OCI-LY7 (cell line): ENCODE measurements around the gene EFHD2. TPM values are rescaled to one million over a fixed set of nuclear protein-coding genes. Genes with fewer than 3 reads are reported as not detected.
"Not testable (repeated sequence)": the region's sequence is repeated elsewhere in the genome, so short reads cannot be mapped to it uniquely, and the experiment has no call there.

Source experiments
- BruUV-seq: library from RNA; stranded (reverse); fragments of 400-500 nt; replicated peaks from 2 replicates; lab custom pipeline; 2021; lab: Mats Ljungman, UMichigan
- CTCF ChIA-PET: fragments of 300-600 bp; sonication (Branson Sonifier 250); formaldehyde crosslinking; loops from one replicate; lab custom pipeline; 2022; ENCODE audit warnings: antibody characterized with exemption; ENCODE audit not compliant: unreplicated experiment; lab: Charles Lee
- POLR2A ChIA-PET: fragments of 300-600 bp; sonication (Branson Sonifier 250); formaldehyde crosslinking; loops from one replicate; lab custom pipeline; 2022; ENCODE audit warnings: antibody characterized with exemption; lab: Charles Lee
- DNase-seq: peaks from one replicate; pipeline ENCODE4 v3.0.0-alpha.2; 2015; ENCODE audit warnings: low spot score
- H2AFZ ChIP-seq: fragments of 200-600 bp; sonication (generic), shearing (Covaris generic); 2 replicates; pipeline ENCODE4 v1.6.1; 2014; ENCODE audit warnings: mild to moderate bottlenecking, antibody characterized with exemption, low read length, moderate library complexity
- H3K27ac ChIP-seq: fragments of 200-600 bp; sonication (generic); 2 replicates; pipeline ENCODE4 v1.5.1; 2014; ENCODE audit warnings: mixed run types, low read depth, mild to moderate bottlenecking, moderate library complexity, low read length, inconsistent platforms; ENCODE audit not compliant: poor library complexity, severe bottlenecking
- H3K36me3 ChIP-seq: fragments of 200-600 bp; sonication (generic); 2 replicates; pipeline ENCODE4 v1.6.1; 2014; ENCODE audit warnings: mild to moderate bottlenecking, antibody characterized with exemption, low read length, moderate library complexity, mixed read lengths; ENCODE audit not compliant: insufficient read depth
- H3K4me1 ChIP-seq: fragments of 200-600 bp; sonication (generic); 2 replicates; pipeline ENCODE4 v1.5.1; 2014; ENCODE audit warnings: mild to moderate bottlenecking, low read length; ENCODE audit not compliant: insufficient read depth, poor library complexity, severe bottlenecking
- H3K4me2 ChIP-seq: fragments of 200-600 bp; sonication (generic); 2 replicates; pipeline ENCODE4 v1.6.1; 2014; ENCODE audit warnings: mild to moderate bottlenecking, low read length
- H3K4me3 ChIP-seq: fragments of 200-600 bp; sonication (generic); 2 replicates; pipeline ENCODE4 v1.5.1; 2014; ENCODE audit warnings: mild to moderate bottlenecking, low read depth, low read length; ENCODE audit not compliant: poor library complexity, severe bottlenecking
- H3K79me2 ChIP-seq: fragments of 200-600 bp; sonication (generic); 2 replicates; pipeline ENCODE4 v1.6.1; 2016; ENCODE audit warnings: low read depth, mild to moderate bottlenecking, low read length, moderate library complexity, mixed read lengths; ENCODE audit not compliant: insufficient read depth
- H3K9me2 ChIP-seq: fragments of 200-600 bp; sonication (generic); 2 replicates; pipeline ENCODE4 v1.6.1; 2016; ENCODE audit warnings: mild to moderate bottlenecking, low read length, mixed read lengths; ENCODE audit not compliant: insufficient read depth
- H3K9me3 ChIP-seq: fragments of 200-600 bp; sonication (generic); 2 replicates; pipeline ENCODE4 v1.6.1; 2014; ENCODE audit warnings: mild to moderate bottlenecking, mixed run types, low read length, mixed read lengths
- H4K20me1 ChIP-seq: fragments of 200-600 bp; sonication (generic); 2 replicates; pipeline ENCODE4 v1.6.1; 2014; ENCODE audit warnings: mild to moderate bottlenecking, antibody characterized with exemption, low read length, moderate library complexity, mixed read lengths; ENCODE audit not compliant: insufficient read depth
- EZH2phosphoT487 ChIP-seq: fragments of 200-600 bp; sonication (generic); IDR thresholded peaks from 2 replicates; pipeline ENCODE4 v1.6.1; 2018; ENCODE audit warnings: low read depth, borderline replicate concordance, mild to moderate bottlenecking, mixed run types, antibody characterized with exemption, low read length, moderate library complexity, mixed read lengths
- intact Hi-C: fragments of 100-400 bp; cut with micrococcal nuclease; formaldehyde crosslinking; loops from one replicate; pipeline ENCODE4 v1.10.0; 2022; ENCODE audit not compliant: unreplicated experiment
- total RNA-seq, 2 experiments: library from RNA; depleted of rRNA in 1 of 2; stranded (reverse); fragments of >200 nt in 1 of 2; shearing (Covaris generic) in 1 of 2; gene quantifications; 2 replicates each; pipeline ENCODE4 v1.2.3, GENCODE V29; 2014 to 2022
- TF ChIP-seq, protein P1 (sequence below): fragments of 200-600 bp; sonication (generic); conservative IDR thresholded peaks from 2 replicates; pipeline ENCODE4 v1.5.1; 2014; ENCODE audit warnings: mild to moderate bottlenecking, antibody characterized with exemption, low read length, moderate library complexity, mixed read lengths

EFHD2 gene
- total RNA-seq, 2 experiments from 2014 or later, result 27.3 to 42.0 TPM

DNA sequence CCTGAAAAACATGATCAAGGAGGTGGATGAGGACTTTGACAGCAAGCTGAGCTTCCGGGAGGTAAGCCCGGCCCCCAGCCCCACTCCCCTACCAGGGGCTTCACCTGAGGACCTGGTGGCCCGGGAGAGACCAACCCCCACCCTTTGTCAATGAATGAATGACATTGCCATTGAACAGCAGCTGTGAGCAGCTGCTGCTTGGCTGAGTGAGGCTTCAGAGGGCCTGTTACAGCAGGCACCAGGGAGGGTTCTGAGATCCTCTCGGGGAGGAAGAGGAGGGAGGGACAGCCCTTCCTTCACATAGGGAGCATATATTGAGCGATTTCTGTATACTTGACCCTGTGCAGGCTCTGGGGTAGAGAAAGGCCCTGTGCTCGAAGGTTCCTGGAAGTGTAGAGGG is 16.3 kb downstream of the EFHD2 start:
- H4K20me1 ChIP-seq, result no peaks in the 10 kb centered on the region
- no peaks in the 10 kb centered on the region for H3K9me2 ChIP-seq
- no peaks in the 10 kb centered on the region for H3K4me1 ChIP-seq
- H3K27ac ChIP-seq, result no peak overlapping the region
- no peak for DNase-seq
- CTCF ChIA-PET, result no interaction called here
- H3K36me3 ChIP-seq, result peaks cover 11% of the 10 kb centered on the region
- H3K4me3 ChIP-seq, result no peak overlapping the region
- POLR2A ChIA-PET, result no interaction called here
- no peaks in the 10 kb centered on the region for H3K9me3 ChIP-seq
- H3K4me2 ChIP-seq, result no peak overlapping the region
- no peaks in the 10 kb centered on the region for H3K79me2 ChIP-seq
- no TSS peak for BruUV-seq
- H2AFZ ChIP-seq, result no peak overlapping the region
- intact Hi-C loops, result no loop called here
- no peak for TF ChIP-seq EZH2phosphoT487
- TF ChIP-seq, protein P1, sequence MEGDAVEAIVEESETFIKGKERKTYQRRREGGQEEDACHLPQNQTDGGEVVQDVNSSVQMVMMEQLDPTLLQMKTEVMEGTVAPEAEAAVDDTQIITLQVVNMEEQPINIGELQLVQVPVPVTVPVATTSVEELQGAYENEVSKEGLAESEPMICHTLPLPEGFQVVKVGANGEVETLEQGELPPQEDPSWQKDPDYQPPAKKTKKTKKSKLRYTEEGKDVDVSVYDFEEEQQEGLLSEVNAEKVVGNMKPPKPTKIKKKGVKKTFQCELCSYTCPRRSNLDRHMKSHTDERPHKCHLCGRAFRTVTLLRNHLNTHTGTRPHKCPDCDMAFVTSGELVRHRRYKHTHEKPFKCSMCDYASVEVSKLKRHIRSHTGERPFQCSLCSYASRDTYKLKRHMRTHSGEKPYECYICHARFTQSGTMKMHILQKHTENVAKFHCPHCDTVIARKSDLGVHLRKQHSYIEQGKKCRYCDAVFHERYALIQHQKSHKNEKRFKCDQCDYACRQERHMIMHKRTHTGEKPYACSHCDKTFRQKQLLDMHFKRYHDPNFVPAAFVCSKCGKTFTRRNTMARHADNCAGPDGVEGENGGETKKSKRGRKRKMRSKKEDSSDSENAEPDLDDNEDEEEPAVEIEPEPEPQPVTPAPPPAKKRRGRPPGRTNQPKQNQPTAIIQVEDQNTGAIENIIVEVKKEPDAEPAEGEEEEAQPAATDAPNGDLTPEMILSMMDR, result no peak

DNA sequence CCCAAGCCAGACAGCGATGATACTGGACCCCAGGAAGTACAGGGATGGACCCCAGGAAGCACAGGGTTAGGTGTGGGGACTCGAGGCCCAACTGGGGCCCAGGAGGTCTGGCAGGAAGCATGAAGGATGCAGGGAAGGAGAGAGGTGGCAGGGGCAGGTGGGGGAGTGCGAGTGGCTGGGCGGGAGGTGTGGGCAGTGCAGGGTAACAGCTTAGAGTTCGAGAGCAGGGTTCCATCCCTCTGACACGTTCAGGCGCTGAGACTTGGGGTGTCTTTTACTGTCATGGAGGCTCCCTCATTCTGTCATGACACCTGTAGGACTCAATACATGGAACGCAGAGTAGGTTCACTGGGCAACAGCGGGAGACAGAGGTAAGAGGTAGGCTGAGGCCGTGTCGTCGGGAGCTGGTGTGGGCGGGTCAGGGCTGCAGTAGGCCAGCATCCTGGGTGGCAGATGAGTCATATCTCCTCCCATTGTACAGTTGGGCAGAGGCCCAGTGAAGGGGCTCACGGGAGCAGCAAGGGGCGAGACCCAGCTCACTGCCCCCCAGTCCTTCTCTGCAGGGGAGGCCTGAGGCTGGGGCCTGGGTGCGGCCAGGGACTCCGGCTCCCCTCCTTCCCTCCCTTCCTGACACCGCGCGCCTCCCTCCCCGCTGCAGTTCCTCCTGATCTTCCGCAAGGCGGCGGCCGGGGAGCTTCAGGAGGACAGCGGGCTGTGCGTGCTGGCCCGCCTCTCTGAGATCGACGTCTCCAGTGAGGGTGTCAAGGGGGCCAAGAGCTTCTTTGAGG is 17.0 kb downstream of the EFHD2 start:
- no peak overlapping the region for H3K27ac ChIP-seq
- no peaks in the 10 kb centered on the region for H3K9me2 ChIP-seq
- no peaks in the 10 kb centered on the region for H3K79me2 ChIP-seq
- no peaks in the 10 kb centered on the region for H3K4me1 ChIP-seq
- intact Hi-C loops, result no loop called here
- peaks cover 10% of the 10 kb centered on the region; the same call in 1 of the 2 replicates for H3K36me3 ChIP-seq
- H3K4me2 ChIP-seq, result no peak overlapping the region
- no peaks in the 10 kb centered on the region for H3K9me3 ChIP-seq
- POLR2A ChIA-PET, result no interaction called here
- BruUV-seq, result no TSS peak
- CTCF ChIA-PET, result no interaction called here
- TF ChIP-seq EZH2phosphoT487, result no peak
- TF ChIP-seq, protein P1, result no peak
- H2AFZ ChIP-seq, result no peak overlapping the region
- H3K4me3 ChIP-seq, result no peak overlapping the region
- H4K20me1 ChIP-seq, result no peaks in the 10 kb centered on the region
- no peak for DNase-seq

DNA sequence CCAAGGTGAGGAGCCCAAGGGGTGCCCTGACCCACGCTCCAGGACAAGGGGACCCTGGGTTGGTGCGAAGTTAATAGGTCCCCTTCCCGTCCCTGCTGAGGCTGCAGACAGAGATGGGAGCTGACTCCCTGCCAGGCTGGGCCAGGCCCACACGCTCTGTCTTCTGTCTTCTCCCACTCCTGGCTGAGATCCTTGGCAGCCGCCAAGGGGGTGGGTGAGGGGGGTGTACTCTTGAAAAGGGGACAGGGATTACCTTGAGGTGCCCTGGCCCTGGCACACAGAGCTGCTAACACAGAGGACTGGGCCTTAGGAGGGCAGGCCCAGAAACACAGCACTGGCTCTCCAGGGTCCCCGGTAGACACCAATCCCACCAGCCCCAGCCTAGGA is 17.6 kb downstream of the EFHD2 start:
- intact Hi-C loops, result no loop called here
- H3K4me3 ChIP-seq, result no peak overlapping the region
- H3K9me2 ChIP-seq, result no peaks in the 10 kb centered on the region
- DNase-seq, result no peak
- CTCF ChIA-PET, result no interaction called here
- no peak overlapping the region for H2AFZ ChIP-seq
- no peak for TF ChIP-seq EZH2phosphoT487
- TF ChIP-seq, protein P1, result no peak
- H3K36me3 ChIP-seq, result peaks cover 10% of the 10 kb centered on the region; the same call in 1 of the 2 replicates
- H4K20me1 ChIP-seq, result no peaks in the 10 kb centered on the region
- no TSS peak for BruUV-seq
- no peaks in the 10 kb centered on the region for H3K4me1 ChIP-seq
- no peak overlapping the region for H3K27ac ChIP-seq
- no peaks in the 10 kb centered on the region for H3K9me3 ChIP-seq
- POLR2A ChIA-PET, result no interaction called here
- H3K4me2 ChIP-seq, result no peak overlapping the region
- H3K79me2 ChIP-seq, result no peaks in the 10 kb centered on the region

DNA sequence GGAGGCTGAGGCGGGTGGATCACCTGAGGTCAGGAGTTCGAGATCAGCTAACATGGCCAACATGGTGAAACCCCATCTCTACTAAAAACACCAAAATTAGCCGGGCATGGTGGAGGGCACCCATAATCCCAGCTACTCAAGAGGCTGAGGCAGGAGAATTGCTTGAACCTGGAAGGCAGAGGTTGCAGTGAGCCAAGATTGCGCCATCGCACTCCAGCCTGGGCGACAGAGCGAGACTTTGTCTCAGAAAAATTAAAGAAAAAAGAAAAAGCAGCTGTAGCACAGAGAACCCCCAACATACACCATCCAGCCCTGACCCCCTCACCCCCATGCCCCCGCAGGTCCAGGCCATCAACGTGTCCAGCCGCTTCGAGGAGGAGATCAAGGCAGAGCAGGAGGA is 18.6 kb downstream of the EFHD2 start:
- H3K4me2 ChIP-seq, H3K79me2 ChIP-seq, H3K9me2 ChIP-seq, H4K20me1 ChIP-seq, H2AFZ ChIP-seq, H3K4me1 ChIP-seq, CTCF ChIA-PET, H3K4me3 ChIP-seq, H3K36me3 ChIP-seq, BruUV-seq, H3K9me3 ChIP-seq, POLR2A ChIA-PET, H3K27ac ChIP-seq, DNase-seq, intact Hi-C loops: not testable (repeated sequence)
